Measurements from ENCODE around the gene SHISA3.

Gene SHISA3

DNA sequence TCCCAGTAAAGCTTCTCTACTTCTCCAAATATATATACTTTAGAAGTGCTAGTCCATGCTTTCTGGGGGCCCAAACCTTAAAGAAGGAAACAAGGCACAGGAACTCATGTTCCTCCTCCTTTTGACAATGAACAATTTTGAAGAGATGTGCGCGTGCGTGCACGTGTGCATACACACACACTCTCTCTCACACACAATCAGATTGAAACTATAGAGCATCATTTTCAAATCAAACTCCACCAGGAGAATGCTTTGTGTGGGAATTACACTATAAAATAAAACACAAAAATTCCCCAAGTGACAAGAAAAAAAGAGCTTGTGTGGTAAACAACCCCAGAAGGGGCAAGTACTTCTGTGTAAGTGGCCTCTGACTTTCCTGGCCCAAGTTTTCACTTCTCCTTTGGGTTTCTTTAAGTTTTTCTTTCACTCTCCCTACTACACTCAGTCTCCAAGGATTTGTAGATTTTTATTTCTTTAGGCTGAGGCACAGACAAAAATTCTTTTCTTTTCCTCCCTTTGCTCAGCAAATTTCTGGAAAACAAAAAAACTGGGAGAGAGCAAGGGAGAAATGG lies 46.6 kb upstream of the SHISA3 start:
- H4K20me1 ChIP-seq (ENCODE audit: insufficient read depth, low read length): no peaks in the 10 kb centered on the region
- no peaks in the 10 kb centered on the region for H3K9me2 ChIP-seq (replicated peaks; ENCODE audit: insufficient read depth, low read length)
- H3K27me3 ChIP-seq (replicated peaks; ENCODE audit: insufficient read depth, low read length): no peaks in the 10 kb centered on the region
- H3K36me3 ChIP-seq (replicated peaks; ENCODE audit: insufficient read depth, low read length): no peaks in the 10 kb centered on the region
- no peaks in the 10 kb centered on the region for H3F3A ChIP-seq (ENCODE audit: insufficient read depth, low read length)
- no peaks in the 10 kb centered on the region for H3K4me1 ChIP-seq (ENCODE audit: low read length)
- H3K79me2 ChIP-seq (ENCODE audit: low read length): no peaks in the 10 kb centered on the region
- TF ChIP-seq CTCF (IDR thresholded peaks at IDR 0.05; ENCODE audit: low read length) (no peak), EZH2phosphoT487 (IDR thresholded peaks at IDR 0.05; ENCODE audit: low read length) (no peak), EZH2 (optimal IDR thresholded peaks at IDR 0.05; ENCODE audit: low read depth, low read length) (no peak)
- no peak for DNase-seq
- no peaks in the 10 kb centered on the region for H3K9me3 ChIP-seq (replicated peaks; ENCODE audit: insufficient read depth, low read length)
- H3K9ac ChIP-seq (ENCODE audit: low read length): no peak overlapping the region
- H2AFZ ChIP-seq (ENCODE audit: low read length): no peak overlapping the region
- H3K4me3 ChIP-seq (ENCODE audit: low read length): no peak overlapping the region
- H3K4me2 ChIP-seq (ENCODE audit: low read depth, low read length): no peak overlapping the region
- no peak overlapping the region for H3K27ac ChIP-seq (ENCODE audit: low read length)

GRCh38 chr4:42352049-42352448 lies 45.2 kb upstream of the SHISA3 start:
- no peaks in the 10 kb centered on the region for H3K79me2 ChIP-seq (ENCODE audit: low read length)
- no peak overlapping the region for H3K27ac ChIP-seq (ENCODE audit: low read length)
- no peak overlapping the region for H3K4me3 ChIP-seq (ENCODE audit: low read length)
- H3K36me3 ChIP-seq (replicated peaks; ENCODE audit: insufficient read depth, low read length): no peaks in the 10 kb centered on the region
- no peak overlapping the region for H3K4me2 ChIP-seq (ENCODE audit: low read depth, low read length)
- DNase-seq: no peak
- no peaks in the 10 kb centered on the region for H3K4me1 ChIP-seq (ENCODE audit: low read length)
- no peaks in the 10 kb centered on the region for H3F3A ChIP-seq (ENCODE audit: insufficient read depth, low read length)
- no peak overlapping the region for H3K9ac ChIP-seq (ENCODE audit: low read length)
- no peaks in the 10 kb centered on the region for H3K27me3 ChIP-seq (replicated peaks; ENCODE audit: insufficient read depth, low read length)
- H2AFZ ChIP-seq (ENCODE audit: low read length): no peak overlapping the region
- no peaks in the 10 kb centered on the region for H4K20me1 ChIP-seq (ENCODE audit: insufficient read depth, low read length)
- H3K9me2 ChIP-seq (replicated peaks; ENCODE audit: insufficient read depth, low read length): no peaks in the 10 kb centered on the region
- TF ChIP-seq CTCF (IDR thresholded peaks at IDR 0.05; ENCODE audit: low read length) (no peak), EZH2 (optimal IDR thresholded peaks at IDR 0.05; ENCODE audit: low read depth, low read length) (no peak), EZH2phosphoT487 (IDR thresholded peaks at IDR 0.05; ENCODE audit: low read length) (no peak)
- no peaks in the 10 kb centered on the region for H3K9me3 ChIP-seq (replicated peaks; ENCODE audit: insufficient read depth, low read length)

- Histone ChIP-seq H3K4me3 (ENCODE audit: low read length) (no peak overlapping the region), H3K9me3 (replicated peaks; ENCODE audit: insufficient read depth, low read length) (no peaks in the 10 kb centered on the region), H3K4me1 (ENCODE audit: low read length) (no peaks in the 10 kb centered on the region), H3K9ac (ENCODE audit: low read length) (no peak overlapping the region), H2AFZ (ENCODE audit: low read length) (no peak overlapping the region), H3F3A (ENCODE audit: insufficient read depth, low read length) (no peaks in the 10 kb centered on the region), H3K79me2 (ENCODE audit: low read length) (no peaks in the 10 kb centered on the region), H3K4me2 (ENCODE audit: low read depth, low read length) (no peak overlapping the region), H3K27ac (ENCODE audit: low read length) (no peak overlapping the region), H3K36me3 (replicated peaks; ENCODE audit: insufficient read depth, low read length) (no peaks in the 10 kb centered on the region), H3K9me2 (replicated peaks; ENCODE audit: insufficient read depth, low read length) (no peaks in the 10 kb centered on the region), H3K27me3 (replicated peaks; ENCODE audit: insufficient read depth, low read length) (no peaks in the 10 kb centered on the region), H4K20me1 (ENCODE audit: insufficient read depth, low read length) (no peaks in the 10 kb centered on the region)
- no peak for DNase-seq
- no peak for TF ChIP-seq CTCF (IDR thresholded peaks at IDR 0.05; ENCODE audit: low read length)
- TF ChIP-seq EZH2 (optimal IDR thresholded peaks at IDR 0.05; ENCODE audit: low read depth, low read length): no peak
- TF ChIP-seq EZH2phosphoT487 (IDR thresholded peaks at IDR 0.05; ENCODE audit: low read length): no peak
Observed at GRCh38 chr4:42357325-42357724, 40.0 kb upstream of the SHISA3 start.

All from MM.1S (cell line).